Measurements from ENCODE around the gene ZNF729. TPM values are rescaled to one million over a fixed set of nuclear protein-coding genes. Genes with fewer than 3 reads are reported as not detected.

Gene ZNF729
- total and polyA plus RNA-seq, 10 of the 15 experiments (the other 5 are each of a cell fraction or from before 2014, with no cell fraction given) = not detected

DNA sequence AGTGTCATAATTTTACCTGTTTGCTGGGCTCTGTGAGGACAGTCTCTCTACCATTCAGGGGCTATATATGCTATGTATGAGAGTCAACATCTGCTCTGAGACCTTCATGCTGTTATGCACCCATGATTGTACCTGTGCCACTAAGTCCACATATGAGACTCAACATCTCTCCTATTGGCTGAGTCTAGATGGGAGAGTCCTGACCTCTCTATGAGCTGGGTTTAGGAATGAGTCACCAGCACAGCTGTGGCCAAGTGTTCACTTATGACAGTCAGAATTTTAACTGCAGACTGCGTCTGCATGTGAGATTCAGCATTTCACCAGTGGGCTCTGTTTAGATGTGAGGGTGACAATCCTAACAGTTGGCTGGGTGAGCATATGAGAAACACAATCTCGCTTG is 49.5 kb downstream of the ZNF729 start:
- DNase-seq (ENCODE audit: low read depth, low spot score) (no peak), ATAC-seq (no peak), FAIRE-seq (no peak)
- no peaks in the 10 kb centered on the region; the same call in 2 of the 3 replicates for H3K9me3 ChIP-seq (replicated peaks; ENCODE audit: control insufficient read depth, insufficient read depth, low read length)
- no peaks in the 10 kb centered on the region for H3K79me2 ChIP-seq (ENCODE audit: control insufficient read depth, insufficient read depth, low read length)
- H3K4me2 ChIP-seq (ENCODE audit: control insufficient read depth, insufficient read depth) = no peak overlapping the region
- H4K20me1 ChIP-seq (ENCODE audit: control insufficient read depth, insufficient read depth) = no peaks in the 10 kb centered on the region
- no peaks in the 10 kb centered on the region for H3K27me3 ChIP-seq (replicated peaks in 1 of 2; ENCODE audit: control insufficient read depth in 2 of 2, insufficient read depth in 2 of 2, low read length in 1 of 2)
- intact Hi-C loops (cut with micrococcal nuclease; ENCODE audit: unreplicated experiment) = no loop called here
- 0% methylated on average over 2 of the region's 2 CpGs for WGBS (ENCODE audit: insufficient coverage, insufficient replicate concordance, low lambda C conversion rate, missing lambda C conversion rate)
- CTCF ChIA-PET = no interaction called here
- H3K36me3 ChIP-seq (ENCODE audit: control insufficient read depth in 2 of 2, insufficient read depth in 2 of 2, low read length in 1 of 2) = no peaks in the 10 kb centered on the region
- in situ Hi-C loops (cut with MboI) = no loop called here
- no TSS peak for BruUV-seq (replicated peaks)
- no peak for TF ChIP-seq BACH1 (IDR thresholded peaks at IDR 0.05; ENCODE audit: borderline replicate concordance)
- TF ChIP-seq RUNX3 (IDR thresholded peaks at IDR 0.05; ENCODE audit: low read length) = no peak
- no peak for TF ChIP-seq HCFC1 (IDR thresholded peaks at IDR 0.05; ENCODE audit: low read length)
- no peak for TF ChIP-seq EP300 (IDR thresholded peaks at IDR 0.05; ENCODE audit: borderline replicate concordance in 1 of 2, control insufficient read depth in 1 of 2, low read depth in 2 of 2, low read length in 2 of 2)
- no peak for TF ChIP-seq STAT1 (conservative IDR thresholded peaks at IDR 0.05)
- TF ChIP-seq ZNF384 (IDR thresholded peaks at IDR 0.05; ENCODE audit: borderline replicate concordance, low read depth, low read length) = no peak
- TF ChIP-seq TCF3 (IDR thresholded peaks at IDR 0.05; ENCODE audit: borderline replicate concordance, insufficient read depth, low read depth, low read length) = no peak
- TF ChIP-seq ZZZ3 (IDR thresholded peaks at IDR 0.05; ENCODE audit: control insufficient read depth, insufficient read length, low read depth) = no peak
- TF ChIP-seq, protein P1, sequence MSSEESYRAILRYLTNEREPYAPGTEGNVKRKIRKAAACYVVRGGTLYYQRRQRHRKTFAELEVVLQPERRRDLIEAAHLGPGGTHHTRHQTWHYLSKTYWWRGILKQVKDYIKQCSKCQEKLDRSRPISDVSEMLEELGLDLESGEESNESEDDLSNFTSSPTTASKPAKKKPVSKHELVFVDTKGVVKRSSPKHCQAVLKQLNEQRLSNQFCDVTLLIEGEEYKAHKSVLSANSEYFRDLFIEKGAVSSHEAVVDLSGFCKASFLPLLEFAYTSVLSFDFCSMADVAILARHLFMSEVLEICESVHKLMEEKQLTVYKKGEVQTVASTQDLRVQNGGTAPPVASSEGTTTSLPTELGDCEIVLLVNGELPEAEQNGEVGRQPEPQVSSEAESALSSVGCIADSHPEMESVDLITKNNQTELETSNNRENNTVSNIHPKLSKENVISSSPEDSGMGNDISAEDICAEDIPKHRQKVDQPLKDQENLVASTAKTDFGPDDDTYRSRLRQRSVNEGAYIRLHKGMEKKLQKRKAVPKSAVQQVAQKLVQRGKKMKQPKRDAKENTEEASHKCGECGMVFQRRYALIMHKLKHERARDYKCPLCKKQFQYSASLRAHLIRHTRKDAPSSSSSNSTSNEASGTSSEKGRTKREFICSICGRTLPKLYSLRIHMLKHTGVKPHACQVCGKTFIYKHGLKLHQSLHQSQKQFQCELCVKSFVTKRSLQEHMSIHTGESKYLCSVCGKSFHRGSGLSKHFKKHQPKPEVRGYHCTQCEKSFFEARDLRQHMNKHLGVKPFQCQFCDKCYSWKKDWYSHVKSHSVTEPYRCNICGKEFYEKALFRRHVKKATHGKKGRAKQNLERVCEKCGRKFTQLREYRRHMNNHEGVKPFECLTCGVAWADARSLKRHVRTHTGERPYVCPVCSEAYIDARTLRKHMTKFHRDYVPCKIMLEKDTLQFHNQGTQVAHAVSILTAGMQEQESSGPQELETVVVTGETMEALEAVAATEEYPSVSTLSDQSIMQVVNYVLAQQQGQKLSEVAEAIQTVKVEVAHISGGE (CRISPR knock-in tag; IDR thresholded peaks at IDR 0.05) = no peak
- no peak for TF ChIP-seq BCL3 (IDR thresholded peaks at IDR 0.05; ENCODE audit: borderline replicate concordance, insufficient read depth, low read depth, low read length, poor library complexity, severe bottlenecking)
- TF ChIP-seq, protein P2, sequence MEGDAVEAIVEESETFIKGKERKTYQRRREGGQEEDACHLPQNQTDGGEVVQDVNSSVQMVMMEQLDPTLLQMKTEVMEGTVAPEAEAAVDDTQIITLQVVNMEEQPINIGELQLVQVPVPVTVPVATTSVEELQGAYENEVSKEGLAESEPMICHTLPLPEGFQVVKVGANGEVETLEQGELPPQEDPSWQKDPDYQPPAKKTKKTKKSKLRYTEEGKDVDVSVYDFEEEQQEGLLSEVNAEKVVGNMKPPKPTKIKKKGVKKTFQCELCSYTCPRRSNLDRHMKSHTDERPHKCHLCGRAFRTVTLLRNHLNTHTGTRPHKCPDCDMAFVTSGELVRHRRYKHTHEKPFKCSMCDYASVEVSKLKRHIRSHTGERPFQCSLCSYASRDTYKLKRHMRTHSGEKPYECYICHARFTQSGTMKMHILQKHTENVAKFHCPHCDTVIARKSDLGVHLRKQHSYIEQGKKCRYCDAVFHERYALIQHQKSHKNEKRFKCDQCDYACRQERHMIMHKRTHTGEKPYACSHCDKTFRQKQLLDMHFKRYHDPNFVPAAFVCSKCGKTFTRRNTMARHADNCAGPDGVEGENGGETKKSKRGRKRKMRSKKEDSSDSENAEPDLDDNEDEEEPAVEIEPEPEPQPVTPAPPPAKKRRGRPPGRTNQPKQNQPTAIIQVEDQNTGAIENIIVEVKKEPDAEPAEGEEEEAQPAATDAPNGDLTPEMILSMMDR (IDR thresholded peaks at IDR 0.05 in 2 of 3, conservative IDR thresholded peaks at IDR 0.05 in 1 of 3; ENCODE audit: control insufficient read depth in 2 of 3, extremely low read depth in 1 of 3, insufficient read depth in 1 of 3, low read depth in 3 of 3, low read length in 3 of 3) = no peak
- no peak for TF ChIP-seq BMI1 (IDR thresholded peaks at IDR 0.05; ENCODE audit: borderline replicate concordance)
- TF ChIP-seq RCOR1 (conservative IDR thresholded peaks at IDR 0.05; ENCODE audit: low read depth, low read length) = no peak
- TF ChIP-seq, protein P3, sequence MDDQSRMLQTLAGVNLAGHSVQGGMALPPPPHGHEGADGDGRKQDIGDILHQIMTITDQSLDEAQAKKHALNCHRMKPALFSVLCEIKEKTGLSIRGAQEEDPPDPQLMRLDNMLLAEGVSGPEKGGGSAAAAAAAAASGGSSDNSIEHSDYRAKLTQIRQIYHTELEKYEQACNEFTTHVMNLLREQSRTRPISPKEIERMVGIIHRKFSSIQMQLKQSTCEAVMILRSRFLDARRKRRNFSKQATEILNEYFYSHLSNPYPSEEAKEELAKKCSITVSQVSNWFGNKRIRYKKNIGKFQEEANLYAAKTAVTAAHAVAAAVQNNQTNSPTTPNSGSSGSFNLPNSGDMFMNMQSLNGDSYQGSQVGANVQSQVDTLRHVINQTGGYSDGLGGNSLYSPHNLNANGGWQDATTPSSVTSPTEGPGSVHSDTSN (IDR thresholded peaks at IDR 0.05; ENCODE audit: insufficient replicate concordance, low read depth, low read length) = no peak
- no peak overlapping the region for H2AFZ ChIP-seq (ENCODE audit: control insufficient read depth, low read depth, low read length)
- POLR2A ChIA-PET = no interaction called here
- RAD21 ChIA-PET (ENCODE audit: unreplicated experiment) = no interaction called here
- SMC1A ChIA-PET (ENCODE audit: uncharacterized antibody, unreplicated experiment) = no interaction called here
- H3K4me1 ChIP-seq (ENCODE audit: control insufficient read depth, insufficient read depth, low read length) = no peaks in the 10 kb centered on the region
- H3K9ac ChIP-seq (ENCODE audit: control insufficient read depth, insufficient read depth, low read length) = no peak overlapping the region
- H3K27ac ChIP-seq (ENCODE audit: control insufficient read depth, insufficient read depth) = no peak overlapping the region
- no peak overlapping the region for H3K4me3 ChIP-seq
